Naive thymus-derived CD4-positive, alpha-beta T cell (primary cell): ENCODE measurements around the gene MADD. TPM values are rescaled to one million over a fixed set of nuclear protein-coding genes. Genes with fewer than 3 reads are reported as not detected.

ENCODE experiments used
- ATAC-seq: fragments of 150-1000 bp; cut with Tn5 transposase; 2 replicates; pipeline ENCODE4 v1.10.0; 2021; ENCODE audit warnings: mild to moderate bottlenecking, moderate library complexity
- CTCF ChIA-PET: fragments of 350-600 bp; sonication (Branson Sonifier 250); formaldehyde crosslinking; loops from one replicate; lab custom pipeline; 2021; ENCODE audit warnings: antibody characterized with exemption; lab: Charles Lee
- POLR2A ChIA-PET: fragments of 350-600 bp; sonication (Branson Sonifier 250); formaldehyde crosslinking; loops from one replicate; lab custom pipeline; 2021; ENCODE audit warnings: antibody characterized with exemption, inconsistent platforms; lab: Charles Lee
- DNase-seq, 9 donors: peaks; one replicate each; pipeline versions ENCODE4 v3.0.0 to v3.0.0-alpha.2; 2020 to 2022; ENCODE audit warnings: mixed read lengths in 1 of 9
- H3K27ac ChIP-seq: one replicate; pipeline ENCODE4 v1.7.0; 2013; ENCODE audit warnings: mild to moderate bottlenecking, low read depth, low read length, moderate library complexity
- H3K27me3 ChIP-seq, 2 donors: one replicate each; pipeline ENCODE4 v1.7.0; 2013; ENCODE audit warnings: low read length in 2 of 2, mild to moderate bottlenecking in 2 of 2, moderate library complexity in 2 of 2; ENCODE audit not compliant: control insufficient read depth in 2 of 2, insufficient read depth in 2 of 2
- H3K36me3 ChIP-seq, 3 experiments: 1 replicate in 2 of 3; 2 replicates in 1 of 3; pipeline ENCODE4 v1.7.0; 2013; ENCODE audit warnings: low read length in 3 of 3, mild to moderate bottlenecking in 3 of 3, moderate library complexity in 1 of 3; ENCODE audit not compliant: insufficient read depth in 3 of 3, control insufficient read depth in 2 of 3
- H3K4me1 ChIP-seq, 2 donors: one replicate each; pipeline ENCODE4 v1.7.0; 2013; ENCODE audit warnings: low read length in 2 of 2, mild to moderate bottlenecking in 2 of 2, moderate library complexity in 1 of 2; ENCODE audit not compliant: control insufficient read depth in 2 of 2, insufficient read depth in 2 of 2
- H3K4me3 ChIP-seq: 2 replicates; pipeline ENCODE4 v1.7.0; 2013; ENCODE audit warnings: mild to moderate bottlenecking, low read length
- H3K9me3 ChIP-seq, 3 experiments: 1 replicate in 2 of 3; 2 replicates in 1 of 3; pipeline ENCODE4 v1.7.0; 2013; ENCODE audit warnings: low read length in 3 of 3; ENCODE audit not compliant: control insufficient read depth in 2 of 3
- H3K27ac Mint-ChIP-seq, 9 donors: one replicate each; pipeline ENCODE4 v1.8.0; 2020 to 2022; ENCODE audit warnings: mixed read lengths in 9 of 9, mild to moderate bottlenecking in 8 of 9, moderate library complexity in 5 of 9, inconsistent platforms in 2 of 9
- H3K27me3 Mint-ChIP-seq, 5 donors: one replicate each; pipeline ENCODE4 v1.8.0; 2021 to 2022; ENCODE audit warnings: mixed read lengths in 5 of 5, mild to moderate bottlenecking in 1 of 5
- H3K36me3 Mint-ChIP-seq, 5 donors: one replicate each; pipeline ENCODE4 v1.8.0; 2020 to 2022; ENCODE audit warnings: mixed read lengths in 5 of 5, mild to moderate bottlenecking in 3 of 5, inconsistent platforms in 1 of 5
- H3K4me1 Mint-ChIP-seq, 7 donors: one replicate each; pipeline ENCODE4 v1.8.0; 2020 to 2022; ENCODE audit warnings: mixed read lengths in 7 of 7, mild to moderate bottlenecking in 3 of 7, inconsistent platforms in 1 of 7
- H3K4me3 Mint-ChIP-seq, 10 donors: one replicate each; pipeline ENCODE4 v1.8.0; 2020 to 2022; ENCODE audit warnings: mild to moderate bottlenecking in 10 of 10, mixed read lengths in 10 of 10, moderate library complexity in 6 of 10, inconsistent platforms in 2 of 10
- H3K9me3 Mint-ChIP-seq, 11 donors: one replicate each; pipeline ENCODE4 v1.8.0; 2020 to 2022; ENCODE audit warnings: mixed read lengths in 11 of 11, mild to moderate bottlenecking in 4 of 11, inconsistent platforms in 1 of 11, moderate library complexity in 1 of 11
- intact Hi-C, 2 donors: fragments of 100-400 bp; cut with micrococcal nuclease; formaldehyde crosslinking; loops; one replicate each; pipeline ENCODE4 v1.15.1; 2023
- polyA plus RNA-seq, 2 donors: library from polyadenylated mRNA; unstranded; fragments of 300-500 nt; fragmentation: Illumina TruSeq; gene quantifications; one replicate each; pipeline ENCODE4 v1.2.3, GENCODE V29; 2021
- total RNA-seq, 6 experiments: library from RNA in 5 of 6; stranded (reverse) in 5 of 6; gene quantifications; 1 replicate in 5 of 6; 2 replicates in 1 of 6; pipeline ENCODE4 v1.2.3 and lab custom pipeline; 2021 to 2026

The MADD gene
- total and polyA plus RNA-seq, 7 experiments from 2014 or later = 18.7 to 150 (median 117) TPM

- no peak overlapping the region for H3K27ac Mint-ChIP-seq
- Histone ChIP-seq H3K9me3 (no peaks in the 10 kb centered on the region), H3K4me1 (peaks cover 15% of the 10 kb centered on the region in 2 donors), H3K36me3 (peaks cover 0 to 7% (median 0%) of the 10 kb centered on the region in 3 experiments), H3K27ac (no peak overlapping the region), H3K4me3 (no peak overlapping the region), H3K27me3 (no peaks in the 10 kb centered on the region)
- ATAC-seq (no peak), DNase-seq (no peak)
- H3K4me1 Mint-ChIP-seq = peaks cover 17 to 40% (median 30%) of the 10 kb centered on the region in 7 donors
- peaks cover 0 to 5% (median 0%) of the 10 kb centered on the region in 5 donors for H3K36me3 Mint-ChIP-seq
- peak overlapping the region in 1 of 10 donors; percentile 32 for H3K4me3 Mint-ChIP-seq
- ChIA-PET POLR2A (interaction anchor here (0.7 kb wide), 1 partner anchor 814 kb away, joined by 6 read pairs; no protein-coding TSS in a partner anchor), CTCF (interaction anchor here (0.6 kb wide), 1 partner anchor 12 kb away, joined by 3 read pairs; no protein-coding TSS in a partner anchor)
- no peaks in the 10 kb centered on the region for H3K27me3 Mint-ChIP-seq
- H3K9me3 Mint-ChIP-seq = no peaks in the 10 kb centered on the region
- intact Hi-C loops = no loop called here
Measured at GRCh38 chr11:47251751-47252150, 18.2 kb upstream of the MADD start.

GRCh38 chr11:47253660-47254059, 16.3 kb upstream of the MADD start:
- H3K27me3 ChIP-seq = no peaks in the 10 kb centered on the region
- Mint-ChIP-seq H3K36me3 (peaks cover 0 to 1% (median 0%) of the 10 kb centered on the region in 5 donors), H3K27ac (no peak overlapping the region), H3K27me3 (no peaks in the 10 kb centered on the region), H3K4me1 (peaks cover 8 to 27% (median 19%) of the 10 kb centered on the region in 7 donors), H3K9me3 (no peaks in the 10 kb centered on the region), H3K4me3 (no peak overlapping the region)
- no peak overlapping the region for H3K4me3 ChIP-seq
- no peak overlapping the region for H3K27ac ChIP-seq
- H3K9me3 ChIP-seq = no peaks in the 10 kb centered on the region
- DNase-seq (no peak), ATAC-seq (no peak)
- intact Hi-C loops = no loop called here
- peaks cover 0 to 4% (median 0%) of the 10 kb centered on the region in 3 experiments for H3K36me3 ChIP-seq
- peaks cover 4 to 6% of the 10 kb centered on the region in 2 donors for H3K4me1 ChIP-seq
- POLR2A ChIA-PET = interaction anchor here (1.0 to 1.1 kb wide), 2 partner anchors 11 to 15 kb away, joined by 3 to 4 read pairs; no protein-coding TSS in a partner anchor
- CTCF ChIA-PET = no interaction called here

GRCh38 chr11:47254386-47254785, 15.5 kb upstream of the MADD start:
- Histone ChIP-seq H3K4me1 (peaks cover 3 to 4% of the 10 kb centered on the region in 2 donors), H3K36me3 (no peaks in the 10 kb centered on the region), H3K27ac (no peak overlapping the region), H3K4me3 (no peak overlapping the region), H3K27me3 (no peaks in the 10 kb centered on the region), H3K9me3 (no peaks in the 10 kb centered on the region)
- DNase-seq = no peak
- CTCF ChIA-PET = no interaction called here
- POLR2A ChIA-PET = interaction anchor here (1.0 to 1.1 kb wide), 2 partner anchors 10 to 14 kb away, joined by 3 to 4 read pairs; no protein-coding TSS in a partner anchor
- peak; percentile 56 for ATAC-seq
- Mint-ChIP-seq H3K27me3 (no peaks in the 10 kb centered on the region), H3K4me1 (peaks cover 8 to 22% (median 15%) of the 10 kb centered on the region in 7 donors), H3K4me3 (no peak overlapping the region), H3K27ac (peak overlapping the region in 2 of 9 donors; percentile 13 to 33), H3K9me3 (no peaks in the 10 kb centered on the region), H3K36me3 (no peaks in the 10 kb centered on the region)
- intact Hi-C loops = no loop called here

GRCh38 chr11:47256374-47256773, 13.6 kb upstream of the MADD start:
- H3K27me3 Mint-ChIP-seq = no peaks in the 10 kb centered on the region
- DNase-seq = no peak
- peaks cover 11 to 25% (median 18%) of the 10 kb centered on the region in 7 donors for H3K4me1 Mint-ChIP-seq
- no peaks in the 10 kb centered on the region for H3K27me3 ChIP-seq
- no peaks in the 10 kb centered on the region for H3K36me3 Mint-ChIP-seq
- ATAC-seq = no peak
- CTCF ChIA-PET = no interaction called here
- H3K9me3 Mint-ChIP-seq = no peaks in the 10 kb centered on the region
- H3K36me3 ChIP-seq = no peaks in the 10 kb centered on the region
- no peaks in the 10 kb centered on the region for H3K9me3 ChIP-seq
- POLR2A ChIA-PET = interaction anchor here (2.8 kb wide), 1 partner anchor 42 kb away, joined by 12 read pairs; the partner anchor contains the start of gene DDB2
- no peak overlapping the region for H3K27ac ChIP-seq
- H3K4me3 Mint-ChIP-seq = no peak overlapping the region
- no peak overlapping the region for H3K27ac Mint-ChIP-seq
- intact Hi-C loops = no loop called here
- H3K4me3 ChIP-seq = no peak overlapping the region
- peaks cover 0 to 11% of the 10 kb centered on the region in 2 donors for H3K4me1 ChIP-seq

- Histone ChIP-seq H3K27me3 (no peaks in the 10 kb centered on the region), H3K36me3 (no peaks in the 10 kb centered on the region), H3K4me1 (peaks cover 0 to 11% of the 10 kb centered on the region in 2 donors), H3K4me3 (no peak overlapping the region), H3K9me3 (no peaks in the 10 kb centered on the region), H3K27ac (no peak overlapping the region)
- ChIA-PET POLR2A (interaction anchor here (0.7 to 2.8 kb wide), 2 partner anchors 9 to 43 kb away, joined by 3 to 12 read pairs; partner anchors contain the start of genes ACP2 and DDB2), CTCF (no interaction called here)
- Mint-ChIP-seq H3K4me3 (no peak overlapping the region), H3K27me3 (no peaks in the 10 kb centered on the region), H3K27ac (no peak overlapping the region), H3K36me3 (no peaks in the 10 kb centered on the region), H3K4me1 (peaks cover 11 to 22% (median 18%) of the 10 kb centered on the region in 7 donors), H3K9me3 (no peaks in the 10 kb centered on the region)
- intact Hi-C loops = no loop called here
- ATAC-seq (no peak), DNase-seq (no peak)
Measured at GRCh38 chr11:47257177-47257516, 12.8 kb upstream of the MADD start.

- CTCF ChIA-PET = no interaction called here
- H3K4me1 Mint-ChIP-seq = peaks cover 11 to 22% (median 18%) of the 10 kb centered on the region in 7 donors
- H3K4me3 Mint-ChIP-seq = no peak within 1 kb of the TSS
- Histone ChIP-seq H3K4me1 (peaks cover 0 to 11% of the 10 kb centered on the region in 2 donors), H3K9me3 (no peaks in the 10 kb centered on the region), H3K4me3 (no peak within 1 kb of the TSS), H3K27ac (no peak within 1 kb of the TSS), H3K27me3 (no peaks in the 10 kb centered on the region), H3K36me3 (no peaks in the 10 kb centered on the region)
- no peak for DNase-seq
- ATAC-seq = peak; percentile 44
- intact Hi-C loops = no loop called here
- peak within 1 kb of the TSS in 4 of 9 donors; percentile 15 to 65 (median 33) for H3K27ac Mint-ChIP-seq
- H3K9me3 Mint-ChIP-seq = no peaks in the 10 kb centered on the region
- no peaks in the 10 kb centered on the region for H3K36me3 Mint-ChIP-seq
- POLR2A ChIA-PET = interaction anchor here (0.6 to 2.8 kb wide), 5 partner anchors 9 to 147 kb away, joined by 3 to 20 read pairs (median 3); partner anchors contain the start of genes ACP2 and DDB2
- H3K27me3 Mint-ChIP-seq = no peaks in the 10 kb centered on the region
Measured at GRCh38 chr11:47257517-47258316, 12.2 kb upstream of the MADD start, which contains the start of gene NR1H3. Gene NR1H3, plus strand, starts transcription at chr11:47257996. Its CDS starts 1,221 bp downstream, at chr11:47259217.
